ENCODE measurements around the gene CATSPER3. TPM values are rescaled to one million over a fixed set of nuclear protein-coding genes. Genes with fewer than 3 reads are reported as not detected.

CATSPER3 gene
- total RNA-seq, 1 donor from 2014 or later: 0.54 TPM

DNA sequence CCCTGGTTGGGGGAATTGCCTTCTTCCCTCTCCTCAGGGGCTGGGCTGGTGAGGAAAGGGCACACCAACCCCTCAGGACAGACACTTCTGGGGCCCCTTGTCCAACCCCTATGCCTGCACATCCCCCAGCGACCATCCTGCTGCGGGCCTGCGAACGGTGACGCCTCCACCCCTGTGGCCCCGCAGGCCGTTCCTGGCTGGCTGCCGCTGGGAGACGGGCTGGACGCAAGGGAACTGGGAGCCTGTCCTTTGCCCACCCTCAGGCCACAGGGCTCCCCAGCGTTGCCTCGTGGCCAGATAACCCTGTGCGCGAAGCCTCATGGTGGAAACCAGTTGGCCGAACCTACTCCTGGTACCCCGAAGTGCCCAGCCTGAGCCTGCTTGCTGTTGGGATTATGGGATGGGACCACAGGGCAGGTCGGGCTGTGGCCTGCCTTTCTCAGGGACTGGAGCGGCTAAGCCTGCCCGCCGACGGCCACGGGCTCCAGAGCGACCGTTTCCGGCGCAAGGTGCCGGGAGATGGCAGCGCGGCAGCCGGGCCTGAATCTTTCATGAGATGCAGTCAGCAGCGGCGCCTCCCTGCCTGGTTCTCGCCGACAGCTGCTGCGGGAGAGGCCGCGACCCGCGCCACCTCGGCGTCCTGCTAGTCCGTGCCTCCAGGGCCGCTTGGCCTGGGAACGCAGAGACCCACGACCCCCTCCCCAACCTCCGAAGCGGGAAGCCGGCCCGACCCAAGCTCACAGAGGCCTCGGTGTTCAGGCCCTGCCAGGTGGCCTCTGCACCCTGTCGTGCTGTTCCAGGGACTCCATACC is 72.8 kb downstream of the CATSPER3 start:
- DNase-seq: peak; percentile 66
- intact Hi-C loops (cut with micrococcal nuclease): loop anchor here (1.0 kb wide), 1 partner anchor 10 kb away; no protein-coding TSS in a partner anchor
- no peak overlapping the region for H3K4me3 Mint-ChIP-seq
- peaks cover 78% of the 10 kb centered on the region for H3K27me3 Mint-ChIP-seq
- H3K9me3 Mint-ChIP-seq: no peaks in the 10 kb centered on the region
- no peak overlapping the region for H3K27ac Mint-ChIP-seq
- H3K4me1 Mint-ChIP-seq: no peaks in the 10 kb centered on the region
- H3K36me3 Mint-ChIP-seq (ENCODE audit: low read depth): no peaks in the 10 kb centered on the region

DNA sequence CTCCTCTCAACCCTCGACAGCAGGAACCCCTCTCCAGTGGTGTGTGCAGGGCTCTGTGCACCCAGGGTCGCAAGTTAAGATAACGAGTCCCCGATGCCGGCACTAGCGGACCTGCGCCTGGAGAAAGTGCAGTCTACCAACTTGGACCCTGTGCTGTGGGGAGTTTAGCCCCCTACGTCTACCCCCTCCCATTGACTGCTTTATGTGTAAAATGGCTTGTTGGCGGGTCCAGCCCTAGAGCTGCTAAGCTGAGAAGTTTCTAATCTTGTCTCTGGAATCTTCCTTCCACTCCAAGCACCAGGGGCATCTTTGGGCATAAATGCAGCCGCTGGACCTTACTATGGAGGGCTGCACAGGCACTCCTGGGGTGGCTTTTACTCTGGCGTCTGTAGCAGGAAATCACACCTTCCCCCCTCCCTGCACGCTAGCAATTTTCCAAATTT is 73.5 kb downstream of the CATSPER3 start:
- no peak for DNase-seq
- peak overlapping the region; percentile 54 for H3K27ac Mint-ChIP-seq
- no peaks in the 10 kb centered on the region for H3K9me3 Mint-ChIP-seq
- H3K4me1 Mint-ChIP-seq: no peaks in the 10 kb centered on the region
- intact Hi-C loops (cut with micrococcal nuclease): no loop called here
- peaks cover 73% of the 10 kb centered on the region for H3K27me3 Mint-ChIP-seq
- no peaks in the 10 kb centered on the region for H3K36me3 Mint-ChIP-seq (ENCODE audit: low read depth)
- no peak overlapping the region for H3K4me3 Mint-ChIP-seq

DNA sequence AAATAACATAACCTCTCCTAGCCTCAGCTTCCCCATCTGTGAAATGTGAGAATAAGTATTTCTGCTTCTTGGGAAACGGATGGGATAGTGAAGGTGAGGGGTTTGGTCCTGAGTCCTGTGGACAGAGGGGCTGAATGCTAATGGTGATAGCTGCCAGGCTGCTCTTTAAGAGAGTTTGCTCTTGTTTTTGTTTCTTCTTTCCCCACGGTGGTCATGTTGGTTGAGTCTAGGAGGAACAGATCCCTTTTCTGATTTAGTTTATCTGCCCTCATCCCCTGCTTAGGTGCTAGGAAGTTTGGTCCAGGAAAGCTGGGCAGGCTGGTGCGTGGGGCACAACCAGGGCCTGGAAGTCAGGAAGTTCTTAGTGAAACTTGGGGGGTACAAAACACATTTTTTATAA is 74.0 kb downstream of the CATSPER3 start:
- H3K9me3 Mint-ChIP-seq: no peaks in the 10 kb centered on the region
- H3K4me3 Mint-ChIP-seq: no peak overlapping the region
- peaks cover 70% of the 10 kb centered on the region for H3K27me3 Mint-ChIP-seq
- no peaks in the 10 kb centered on the region for H3K36me3 Mint-ChIP-seq (ENCODE audit: low read depth)
- no peak for DNase-seq
- intact Hi-C loops (cut with micrococcal nuclease): no loop called here
- H3K4me1 Mint-ChIP-seq: no peaks in the 10 kb centered on the region
- H3K27ac Mint-ChIP-seq: peak overlapping the region; percentile 54

DNA sequence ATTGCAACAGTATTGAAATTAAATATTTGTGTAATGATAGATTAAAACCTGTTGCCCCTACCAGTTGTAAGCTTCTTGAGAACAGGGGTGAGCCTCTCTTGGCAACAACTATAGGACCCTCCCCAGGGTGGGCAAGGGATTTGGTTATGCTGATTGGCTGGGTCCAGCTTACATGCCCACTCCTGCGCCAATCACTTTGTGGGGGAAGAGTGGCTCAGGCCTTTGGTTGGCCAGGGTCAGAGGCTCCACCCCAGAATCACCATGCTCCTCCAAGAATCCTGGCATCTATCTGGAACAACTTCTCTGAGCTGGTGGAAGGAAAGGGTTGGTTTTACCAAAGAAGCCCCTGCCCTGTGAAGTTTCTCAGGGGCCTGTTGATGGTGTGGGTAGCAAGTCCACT is 74.9 kb downstream of the CATSPER3 start:
- Mint-ChIP-seq H3K4me3 (no peak overlapping the region), H3K4me1 (no peaks in the 10 kb centered on the region), H3K9me3 (no peaks in the 10 kb centered on the region), H3K36me3 (ENCODE audit: low read depth) (no peaks in the 10 kb centered on the region), H3K27ac (no peak overlapping the region), H3K27me3 (peaks cover 66% of the 10 kb centered on the region)
- intact Hi-C loops (cut with micrococcal nuclease): no loop called here
- DNase-seq: no peak

DNA sequence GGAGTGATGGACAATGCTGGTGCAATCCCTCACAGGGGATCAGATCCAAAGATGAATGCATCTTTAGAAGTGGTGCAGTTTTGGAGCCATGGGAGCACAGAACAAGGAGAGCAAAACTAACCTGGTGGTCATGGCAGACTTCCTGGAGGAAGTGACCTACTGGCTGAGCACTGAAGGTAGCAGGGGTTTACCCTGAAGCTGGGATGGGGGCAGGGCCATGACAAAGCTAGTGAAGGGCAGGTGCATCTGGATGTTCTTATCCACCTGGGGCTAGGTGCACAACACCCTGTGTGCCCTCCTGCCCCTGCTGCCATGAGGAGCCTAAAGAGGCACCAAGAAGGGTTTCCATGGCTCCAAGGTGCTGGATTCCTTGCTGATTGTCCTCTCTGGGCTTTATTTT is 77.8 kb downstream of the CATSPER3 start:
- Mint-ChIP-seq H3K4me3 (no peak overlapping the region), H3K27me3 (peaks cover 65% of the 10 kb centered on the region), H3K36me3 (ENCODE audit: low read depth) (no peaks in the 10 kb centered on the region), H3K27ac (no peak overlapping the region), H3K4me1 (no peaks in the 10 kb centered on the region), H3K9me3 (no peaks in the 10 kb centered on the region)
- intact Hi-C loops (cut with micrococcal nuclease): no loop called here
- DNase-seq: no peak

DNA sequence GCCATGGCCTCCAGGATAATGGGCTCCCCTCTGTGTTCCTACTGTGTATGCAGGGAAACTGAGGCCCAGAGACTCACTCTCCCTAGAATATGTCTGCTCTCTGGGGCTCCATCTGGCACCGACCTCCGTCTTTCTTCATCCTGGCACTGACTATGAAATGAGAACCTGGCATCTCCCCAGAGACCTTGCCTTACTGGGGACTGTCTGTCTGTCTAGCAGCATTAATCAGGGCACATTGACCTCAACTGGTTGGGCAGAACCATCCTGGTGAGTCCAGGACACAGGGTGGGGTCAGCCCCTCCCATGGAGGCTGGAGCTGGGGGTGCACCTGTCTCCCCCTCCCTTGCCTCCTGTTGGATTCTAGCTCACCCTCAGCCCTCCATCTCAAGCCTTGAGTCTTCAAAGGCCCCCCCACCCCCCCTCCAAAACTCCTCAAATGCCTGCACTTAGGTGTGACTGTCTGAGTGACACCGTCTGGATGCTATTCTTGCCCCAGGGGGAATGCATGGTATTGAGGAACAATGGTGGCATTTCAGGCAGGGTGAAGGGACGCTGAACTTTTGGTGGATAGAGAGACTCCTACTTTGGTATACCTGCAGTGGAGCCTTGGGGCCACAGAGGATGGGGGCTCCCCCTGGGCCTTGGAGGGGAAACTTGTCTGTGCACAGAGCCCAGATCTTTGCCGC is 79.1 kb downstream of the CATSPER3 start:
- no peaks in the 10 kb centered on the region for H3K9me3 Mint-ChIP-seq
- no peaks in the 10 kb centered on the region for H3K4me1 Mint-ChIP-seq
- intact Hi-C loops (cut with micrococcal nuclease): no loop called here
- no peak for DNase-seq
- no peak overlapping the region for H3K4me3 Mint-ChIP-seq
- peaks cover 64% of the 10 kb centered on the region for H3K27me3 Mint-ChIP-seq
- H3K36me3 Mint-ChIP-seq (ENCODE audit: low read depth): no peaks in the 10 kb centered on the region
- no peak overlapping the region for H3K27ac Mint-ChIP-seq

DNA sequence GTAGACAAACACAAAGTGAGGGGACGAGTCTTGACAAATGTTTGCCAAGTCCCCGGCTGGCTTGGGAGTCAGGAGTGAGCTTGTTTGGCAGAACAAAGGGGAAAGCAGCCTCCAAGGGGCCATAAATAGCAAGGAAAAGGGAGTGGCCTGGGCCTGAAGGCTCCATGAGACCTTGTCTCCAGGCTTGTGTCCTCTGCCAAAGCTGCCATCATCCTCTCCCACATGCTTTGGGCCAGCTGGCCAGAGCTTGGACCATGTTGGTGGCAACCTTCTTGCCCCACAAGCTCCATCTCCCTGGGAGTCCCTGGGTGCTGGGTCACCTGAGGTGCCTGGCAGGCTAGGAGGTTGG is 79.6 kb downstream of the CATSPER3 start:
- H3K4me3 Mint-ChIP-seq: no peak overlapping the region
- H3K27me3 Mint-ChIP-seq: peaks cover 65% of the 10 kb centered on the region
- no peak overlapping the region for H3K27ac Mint-ChIP-seq
- intact Hi-C loops (cut with micrococcal nuclease): no loop called here
- H3K9me3 Mint-ChIP-seq: no peaks in the 10 kb centered on the region
- no peaks in the 10 kb centered on the region for H3K36me3 Mint-ChIP-seq (ENCODE audit: low read depth)
- H3K4me1 Mint-ChIP-seq: no peaks in the 10 kb centered on the region
- DNase-seq: no peak

DNA sequence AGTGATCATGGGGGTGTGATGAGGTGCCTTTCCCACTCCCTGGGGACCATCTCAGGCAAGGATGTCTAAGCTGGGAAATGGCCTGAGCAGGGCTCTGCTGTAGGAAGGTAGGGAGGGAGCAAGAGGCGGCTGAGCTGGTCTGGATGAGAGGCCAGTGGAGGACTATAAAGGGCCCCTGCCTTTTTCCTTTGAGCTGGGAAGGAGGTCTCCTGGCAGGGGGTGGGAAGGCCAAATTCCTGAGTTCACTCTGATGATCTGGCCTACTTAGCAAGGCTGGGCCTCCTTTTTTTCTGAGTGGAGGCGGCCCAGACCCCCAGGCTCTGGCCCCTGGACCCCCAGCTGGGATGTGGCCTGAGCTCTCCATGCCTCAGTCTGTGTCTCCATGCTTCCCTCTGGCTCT is 80.6 kb downstream of the CATSPER3 start:
- Mint-ChIP-seq H3K27me3 (peaks cover 64% of the 10 kb centered on the region), H3K4me3 (no peak overlapping the region), H3K9me3 (no peaks in the 10 kb centered on the region), H3K4me1 (no peaks in the 10 kb centered on the region), H3K27ac (no peak overlapping the region), H3K36me3 (ENCODE audit: low read depth) (no peaks in the 10 kb centered on the region)
- intact Hi-C loops (cut with micrococcal nuclease): no loop called here
- DNase-seq: no peak

DNA sequence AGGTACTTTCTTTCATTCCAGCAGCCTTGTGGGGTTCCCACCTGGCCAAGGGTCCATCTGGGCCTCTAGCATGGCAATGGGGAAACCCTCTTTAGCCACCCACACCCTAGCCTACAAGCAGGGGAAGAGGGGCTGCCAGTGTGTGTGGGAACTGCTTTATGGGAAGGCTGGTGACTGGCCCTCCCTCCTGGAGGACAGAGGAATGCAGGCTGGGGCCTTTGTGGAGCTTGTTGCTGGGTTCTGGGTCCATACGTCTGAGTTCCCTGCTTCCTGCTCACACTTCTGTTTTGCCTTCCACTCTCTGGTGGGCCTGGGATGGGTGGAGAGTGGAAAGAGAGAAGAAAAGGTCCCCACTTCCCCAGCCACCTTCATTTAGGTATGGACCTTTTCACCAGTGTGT is 81.2 kb downstream of the CATSPER3 start:
- peaks cover 63% of the 10 kb centered on the region for H3K27me3 Mint-ChIP-seq
- no peaks in the 10 kb centered on the region for H3K36me3 Mint-ChIP-seq (ENCODE audit: low read depth)

DNA sequence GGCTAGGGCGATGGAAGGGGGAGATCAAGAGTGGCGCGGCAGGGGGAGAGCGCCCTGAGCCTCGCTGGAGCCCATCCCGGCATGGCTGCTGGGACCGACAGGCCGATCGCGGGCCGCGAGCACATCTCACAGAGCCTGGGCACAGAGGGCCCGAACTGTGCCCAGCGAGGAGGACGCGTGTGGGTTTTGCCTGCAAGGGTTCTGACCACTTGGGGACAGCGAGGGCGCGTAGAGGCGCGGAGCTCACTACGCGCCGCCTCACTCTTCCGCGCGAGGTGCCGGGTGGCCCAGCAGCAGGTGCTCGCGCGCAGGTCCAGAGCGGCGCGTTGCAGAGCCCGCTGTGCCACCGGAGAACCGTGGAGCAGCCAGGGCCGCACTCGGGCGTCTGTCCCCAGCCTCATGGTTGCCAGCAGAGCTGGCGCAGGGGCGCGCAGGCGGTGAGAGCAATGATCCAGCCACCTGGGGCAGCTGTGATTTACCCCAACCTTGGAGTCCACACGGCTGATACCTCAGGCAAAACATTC is 82.6 kb downstream of the CATSPER3 start:
- H3K27me3 Mint-ChIP-seq: peaks cover 62% of the 10 kb centered on the region
- no peak overlapping the region for H3K4me3 Mint-ChIP-seq
- intact Hi-C loops (cut with micrococcal nuclease): no loop called here
- no peak overlapping the region for H3K27ac Mint-ChIP-seq
- no peaks in the 10 kb centered on the region for H3K36me3 Mint-ChIP-seq (ENCODE audit: low read depth)
- no peaks in the 10 kb centered on the region for H3K4me1 Mint-ChIP-seq
- no peak for DNase-seq
- H3K9me3 Mint-ChIP-seq: no peaks in the 10 kb centered on the region

More for the DNA sequence above, 81.2 kb downstream of the CATSPER3 start:
- intact Hi-C loops (cut with micrococcal nuclease): no loop called here
- Mint-ChIP-seq H3K4me3 (no peak overlapping the region), H3K9me3 (no peaks in the 10 kb centered on the region), H3K27ac (no peak overlapping the region), H3K4me1 (no peaks in the 10 kb centered on the region)
- DNase-seq: no peak

DNA sequence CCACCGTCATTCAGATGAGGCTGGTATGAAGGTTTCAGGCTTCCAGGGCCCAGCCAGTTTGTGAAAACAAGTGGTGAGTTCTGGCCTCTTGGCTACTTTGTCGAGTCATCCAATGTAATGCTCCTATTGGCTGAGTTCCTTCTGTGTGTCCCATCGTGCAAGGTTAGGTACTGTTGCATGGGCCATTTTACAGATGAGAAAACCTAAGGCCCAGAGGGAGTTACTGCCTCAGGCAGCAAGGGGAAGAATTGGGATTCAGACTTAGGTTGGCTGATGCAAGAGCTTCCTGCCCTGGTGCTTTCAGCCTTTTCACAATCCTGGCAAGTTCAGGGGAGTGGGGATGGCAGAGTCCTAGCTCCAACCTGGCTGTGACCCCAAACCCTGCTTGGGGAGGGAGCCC is 83.7 kb downstream of the CATSPER3 start:
- Mint-ChIP-seq H3K27me3 (peaks cover 65% of the 10 kb centered on the region), H3K36me3 (ENCODE audit: low read depth) (no peaks in the 10 kb centered on the region), H3K4me3 (no peak overlapping the region), H3K9me3 (no peaks in the 10 kb centered on the region), H3K27ac (no peak overlapping the region), H3K4me1 (no peaks in the 10 kb centered on the region)
- intact Hi-C loops (cut with micrococcal nuclease): no loop called here
- no peak for DNase-seq

DNA sequence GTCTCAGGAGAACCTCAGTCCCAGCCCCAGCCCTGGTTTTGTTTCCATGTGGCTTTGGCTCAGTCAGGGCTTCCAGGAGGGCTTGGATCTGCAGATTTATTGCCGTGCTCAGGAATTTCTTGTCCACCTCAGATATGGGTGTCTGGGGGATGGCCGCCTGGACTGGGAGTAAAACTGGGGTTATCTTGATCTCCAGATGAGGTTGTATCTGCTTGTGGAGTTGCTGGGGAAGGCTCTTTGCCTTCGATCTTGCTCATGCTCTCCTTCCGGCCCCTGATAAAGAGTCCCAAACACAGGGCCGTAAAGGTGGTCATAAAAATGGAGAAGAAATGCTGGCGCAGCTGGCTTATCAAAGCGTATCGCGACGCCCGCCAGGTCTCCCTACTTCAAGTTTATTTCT is 84.2 kb downstream of the CATSPER3 start:
- Mint-ChIP-seq H3K4me1 (no peaks in the 10 kb centered on the region), H3K27ac (no peak overlapping the region), H3K4me3 (no peak overlapping the region), H3K27me3 (peaks cover 67% of the 10 kb centered on the region), H3K36me3 (ENCODE audit: low read depth) (no peaks in the 10 kb centered on the region), H3K9me3 (no peaks in the 10 kb centered on the region)
- intact Hi-C loops (cut with micrococcal nuclease): no loop called here
- no peak for DNase-seq

DNA sequence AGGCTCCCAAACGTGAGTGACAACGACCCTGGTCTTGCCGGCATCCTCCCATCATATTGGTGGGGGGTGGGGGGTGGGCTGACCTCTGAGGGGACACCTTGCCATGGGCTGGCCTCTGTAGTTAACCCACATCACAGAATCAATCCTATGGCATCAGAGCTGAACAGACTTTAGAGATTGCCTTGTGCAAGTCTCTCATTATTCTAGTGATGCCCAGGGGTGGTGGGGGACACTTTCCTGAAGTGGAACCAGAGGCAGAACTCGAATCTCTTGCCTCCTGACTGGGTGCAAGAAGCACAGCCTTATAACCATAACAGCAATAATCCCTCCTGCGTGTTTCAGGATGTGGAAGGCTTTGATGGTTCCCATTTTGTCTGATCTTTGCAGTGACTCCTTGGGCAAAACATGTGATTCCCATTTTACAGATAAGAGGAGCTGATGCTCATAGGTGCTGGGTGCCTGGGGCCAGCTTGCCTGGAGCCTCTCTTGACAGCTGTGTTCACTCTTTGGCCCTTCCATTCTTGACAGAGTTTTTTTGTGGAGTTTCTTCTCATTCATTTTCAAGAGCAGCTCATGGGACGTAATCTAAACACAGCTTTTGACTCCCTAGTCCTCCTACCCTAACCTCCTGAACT is 84.9 kb downstream of the CATSPER3 start:
- H3K9me3 Mint-ChIP-seq: no peaks in the 10 kb centered on the region
- intact Hi-C loops (cut with micrococcal nuclease): no loop called here
- H3K4me3 Mint-ChIP-seq: no peak overlapping the region
- DNase-seq: no peak
- no peaks in the 10 kb centered on the region for H3K36me3 Mint-ChIP-seq (ENCODE audit: low read depth)
- H3K27me3 Mint-ChIP-seq: peaks cover 64% of the 10 kb centered on the region
- no peaks in the 10 kb centered on the region for H3K4me1 Mint-ChIP-seq
- H3K27ac Mint-ChIP-seq: no peak overlapping the region

DNA sequence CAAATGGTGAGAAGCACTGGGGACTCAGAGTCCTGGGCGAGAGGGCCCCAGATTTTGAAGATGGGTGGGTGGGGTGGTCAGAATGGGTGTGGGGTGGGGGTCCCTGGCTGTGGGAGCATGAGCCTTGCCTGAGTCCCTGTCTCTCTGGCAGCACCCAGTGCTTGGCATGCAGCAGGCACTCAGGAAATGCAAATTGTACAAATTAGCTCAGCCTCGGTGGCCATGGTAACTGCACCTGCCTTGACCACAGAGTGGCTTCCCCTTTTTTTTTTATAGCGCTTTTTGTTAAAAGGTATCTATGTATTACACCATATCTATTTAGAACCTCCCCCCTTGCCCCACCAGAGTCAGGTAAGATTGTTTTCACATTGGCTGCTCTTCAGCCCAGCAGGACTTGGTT is 85.6 kb downstream of the CATSPER3 start:
- Mint-ChIP-seq H3K36me3 (ENCODE audit: low read depth) (no peaks in the 10 kb centered on the region), H3K27me3 (peaks cover 62% of the 10 kb centered on the region)
- no peak for DNase-seq

More for the DNA sequence above, 85.6 kb downstream of the CATSPER3 start:
- Mint-ChIP-seq H3K27ac (no peak overlapping the region), H3K4me3 (no peak overlapping the region), H3K9me3 (no peaks in the 10 kb centered on the region), H3K4me1 (no peaks in the 10 kb centered on the region)
- intact Hi-C loops (cut with micrococcal nuclease): no loop called here

Measured in activated CD4-positive, alpha-beta T cell treated with anti-CD3 and anti-CD28 coated beads, Interleukin-2, amount 10 ng/mL, durations not matched to agents 24 days and 14 days (primary cell).